HG02884 (cell line): ENCODE data around the gene CADPS.

ENCODE experiments used
- ATAC-seq: cut with Tn5 transposase; IDR thresholded peaks from one replicate; pipeline ENCODE4 v1.9.1; 2021; ENCODE audit warnings: mild to moderate bottlenecking, moderate library complexity; ENCODE audit not compliant: unreplicated experiment

CADPS gene

GRCh38 chr3:62815981-62816380 lies 59.2 kb downstream of the CADPS start:
- ATAC-seq = no peak

- no peak for ATAC-seq
Measured at GRCh38 chr3:62812631-62813030, 62.6 kb downstream of the CADPS start.

- ATAC-seq = no peak
Measured at GRCh38 chr3:62811119-62811518, 64.1 kb downstream of the CADPS start.

- ATAC-seq = no peak
Measured at GRCh38 chr3:62809369-62809768, 65.8 kb downstream of the CADPS start.

GRCh38 chr3:62805580-62806277 lies 69.5 kb downstream of the CADPS start:
- ATAC-seq = no peak

GRCh38 chr3:62805106-62805505 lies 70.1 kb downstream of the CADPS start:
- ATAC-seq = no peak

GRCh38 chr3:62803276-62803675 lies 71.9 kb downstream of the CADPS start:
- no peak for ATAC-seq

- ATAC-seq = no peak
Measured at GRCh38 chr3:62798000-62798399, 77.2 kb downstream of the CADPS start.

GRCh38 chr3:62797132-62797531 lies 78.1 kb downstream of the CADPS start:
- no peak for ATAC-seq

- ATAC-seq = no peak
Measured at GRCh38 chr3:62795978-62796657, 79.1 kb downstream of the CADPS start.

- no peak for ATAC-seq
Measured at GRCh38 chr3:62793946-62794345, 81.3 kb downstream of the CADPS start.

- no peak for ATAC-seq
Measured at GRCh38 chr3:62785384-62785783, 89.8 kb downstream of the CADPS start.

- no peak for ATAC-seq
Measured at GRCh38 chr3:62781121-62781520, 94.1 kb downstream of the CADPS start.

GRCh38 chr3:62777674-62778073 lies 97.5 kb downstream of the CADPS start:
- ATAC-seq = no peak

GRCh38 chr3:62777130-62777529 lies 98.1 kb downstream of the CADPS start:
- ATAC-seq = no peak

GRCh38 chr3:62774221-62774620 lies 101.0 kb downstream of the CADPS start:
- no peak for ATAC-seq

GRCh38 chr3:62771331-62772072 lies 103.7 kb downstream of the CADPS start:
- no peak for ATAC-seq

GRCh38 chr3:62768896-62769295 lies 106.3 kb downstream of the CADPS start:
- no peak for ATAC-seq

GRCh38 chr3:62761711-62762110 lies 113.5 kb downstream of the CADPS start:
- no peak for ATAC-seq

GRCh38 chr3:62761311-62761710 lies 113.9 kb downstream of the CADPS start:
- no peak for ATAC-seq

- no peak for ATAC-seq
Measured at GRCh38 chr3:62758296-62759066, 116.7 kb downstream of the CADPS start.
